Fibroblast of peridontal ligament (primary cell): ENCODE results near the gene S100A1.
A peak's percentile ranks its signal among the peaks of the same experiment; 100 is the strongest.
"Not testable (repeated sequence)": the region's sequence is repeated elsewhere in the genome, so short reads cannot be mapped to it uniquely, and the experiment has no call there.

Experiments
- DNase-seq: peaks from one replicate; pipeline ENCODE4 v3.0.0-alpha.2; 2010; ENCODE audit errors: extremely low read depth

The S100A1 gene

GRCh38 chr1:153627715-153628626 is at the start of gene S100A1:
S100A1 (plus strand) TSS chr1:153628434; CDS start chr1:153630522, 2,088 bp downstream.
- no peak for DNase-seq

GRCh38 chr1:153578490-153578889 is 49.7 kb upstream of the S100A1 start:
- peak; percentile 38 for DNase-seq

GRCh38 chr1:153578936-153579335 is 49.3 kb upstream of the S100A1 start:
- DNase-seq, result no peak

DNA sequence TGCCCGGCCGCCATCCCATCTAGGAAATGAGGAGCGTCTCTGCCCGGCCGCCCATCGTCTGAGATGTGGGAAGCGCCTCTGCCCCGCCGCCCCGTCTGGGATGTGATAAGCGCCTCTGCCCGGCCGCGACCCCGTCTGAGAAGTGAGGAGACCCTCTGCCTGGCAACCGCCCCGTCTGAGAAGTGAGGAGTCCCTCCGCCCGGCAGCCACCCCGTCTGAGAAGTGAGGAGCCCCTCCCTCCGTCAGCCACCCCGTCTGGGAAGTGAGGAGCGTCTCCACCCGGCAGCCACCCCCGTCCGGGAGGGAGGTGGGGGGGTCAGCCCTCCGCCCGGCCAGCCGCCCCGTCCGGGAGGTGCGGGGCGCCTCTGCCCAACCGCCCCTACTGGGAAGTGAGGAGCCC is 45.4 kb upstream of the S100A1 start:
- not testable (repeated sequence) for DNase-seq

DNA sequence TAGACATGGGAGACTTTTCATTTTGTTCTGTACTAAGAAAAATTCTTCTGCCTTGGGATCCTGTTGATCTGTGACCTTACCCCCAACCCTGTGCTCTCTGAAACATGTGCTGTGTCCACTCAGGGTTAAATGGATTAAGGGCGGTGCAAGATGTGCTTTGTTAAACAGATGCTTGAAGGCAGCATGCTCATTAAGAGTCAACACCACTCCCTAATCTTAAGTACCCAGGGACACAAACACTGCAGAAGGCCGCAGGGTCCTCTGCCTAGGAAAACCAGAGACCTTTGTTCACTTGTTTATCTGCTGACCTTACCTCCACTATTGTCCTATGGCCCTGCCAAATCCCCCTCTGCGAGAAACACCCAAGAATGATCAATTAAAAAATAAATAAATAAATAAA is 44.7 kb upstream of the S100A1 start:
- DNase-seq, result not testable (repeated sequence)

DNA sequence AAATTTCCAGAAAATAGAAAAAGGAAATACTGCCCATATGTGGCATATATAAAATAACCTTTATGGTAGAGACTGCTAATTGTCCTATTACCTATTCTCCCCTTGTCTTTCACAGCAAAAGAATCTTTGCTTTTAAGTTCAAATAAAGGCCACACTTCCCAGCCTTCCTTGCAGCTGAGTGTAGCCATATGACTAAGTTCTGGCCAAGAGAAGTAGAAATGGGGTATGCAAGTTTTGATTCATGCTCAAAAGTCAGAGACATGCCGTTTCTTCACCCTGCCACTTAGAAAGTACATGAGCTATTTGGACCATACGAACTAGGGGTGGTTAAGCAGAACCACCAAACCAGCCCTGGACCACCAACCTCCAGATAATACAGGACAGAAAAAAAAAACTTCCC is 44.3 kb upstream of the S100A1 start:
- no peak for DNase-seq

DNA sequence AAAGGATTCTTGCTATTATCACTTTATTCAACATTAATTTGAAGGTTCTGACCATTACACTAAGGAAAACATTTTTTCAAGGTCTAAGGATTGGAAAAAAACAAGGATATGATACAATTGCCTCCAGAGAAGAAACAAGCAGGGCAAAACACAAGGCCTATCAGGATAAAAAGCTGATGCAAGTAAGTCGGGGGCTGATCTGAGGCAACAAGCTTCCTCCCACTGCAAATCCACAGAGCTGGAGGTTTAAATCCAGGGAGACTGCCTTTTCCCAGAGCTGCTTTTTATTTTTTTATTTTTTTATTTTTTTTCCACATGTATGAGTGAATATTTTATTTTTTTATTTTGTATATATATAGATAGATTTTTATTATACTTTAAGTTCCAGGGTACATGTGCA is 43.2 kb upstream of the S100A1 start:
- DNase-seq, result no peak

GRCh38 chr1:153586347-153586746 is 41.9 kb upstream of the S100A1 start:
- DNase-seq, result no peak

- DNase-seq, result no peak
Observed at GRCh38 chr1:153587314-153587713, 40.9 kb upstream of the S100A1 start.

GRCh38 chr1:153588033-153588432 is 40.2 kb upstream of the S100A1 start:
- DNase-seq, result not testable (repeated sequence)

GRCh38 chr1:153588482-153588881 is 39.8 kb upstream of the S100A1 start:
- no peak for DNase-seq

GRCh38 chr1:153592748-153593147 is 35.5 kb upstream of the S100A1 start:
- no peak for DNase-seq

DNA sequence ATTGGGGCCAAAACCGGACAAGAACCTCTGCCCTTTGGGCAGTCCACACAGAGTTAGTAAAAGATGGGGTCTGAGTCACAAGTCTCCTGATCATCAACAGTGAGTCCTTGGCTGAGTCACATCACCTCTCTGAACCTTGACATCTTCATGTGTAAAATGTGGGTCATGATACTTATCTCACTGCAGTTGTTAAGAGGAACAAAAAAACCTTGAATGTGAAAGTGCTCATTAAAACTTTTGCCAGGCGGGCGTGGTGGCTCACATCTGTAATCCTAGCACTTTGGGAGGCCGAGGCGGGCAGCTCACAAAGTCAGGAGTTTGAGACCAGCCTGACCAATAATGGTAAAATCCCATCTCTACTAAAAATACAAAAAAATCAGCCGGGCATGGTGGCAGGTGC is 31.0 kb upstream of the S100A1 start:
- peak; percentile 42 for DNase-seq

DNA sequence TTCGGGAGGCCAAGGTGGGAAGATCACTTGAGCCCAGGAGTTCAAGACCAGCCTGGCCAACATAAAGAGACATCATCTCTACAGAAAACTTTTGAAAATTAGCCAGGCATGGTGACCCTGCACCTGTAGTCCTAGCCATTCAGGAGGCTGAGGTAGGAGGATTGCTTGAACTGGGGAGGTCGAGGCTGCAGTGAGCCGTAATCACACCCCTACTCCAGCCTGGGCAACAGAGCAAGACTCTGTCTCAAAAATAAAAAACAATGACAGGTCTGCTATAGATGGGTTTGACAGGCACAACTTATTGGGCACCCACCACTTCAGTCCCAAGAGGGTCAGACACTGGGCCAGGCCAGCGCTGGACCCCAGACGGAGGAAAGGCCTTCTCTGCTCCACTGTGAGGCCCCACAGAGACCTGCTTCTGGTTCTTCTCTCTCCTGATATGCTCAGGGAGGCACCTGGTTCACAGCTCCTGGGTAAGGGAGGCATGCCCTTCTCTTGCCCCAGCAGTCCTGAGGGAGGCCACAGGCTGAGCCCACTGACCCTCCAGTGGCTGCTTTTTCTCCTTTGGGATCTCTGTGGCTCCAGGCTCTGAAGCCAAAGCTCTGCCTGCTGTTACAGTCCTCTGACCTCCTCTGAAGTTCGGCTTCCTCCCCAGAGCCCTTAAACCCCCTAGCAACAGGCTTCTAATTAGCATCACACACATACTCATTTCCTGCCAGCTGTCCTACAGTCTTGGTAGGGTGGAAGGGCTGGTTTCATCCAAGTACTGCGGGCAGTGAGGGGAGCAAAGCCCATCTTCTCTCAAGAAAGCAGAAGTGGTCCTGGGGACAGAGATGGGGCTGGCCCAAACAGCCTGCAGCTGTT is 29.7 kb upstream of the S100A1 start:
- DNase-seq, result peak; percentile 69

DNA sequence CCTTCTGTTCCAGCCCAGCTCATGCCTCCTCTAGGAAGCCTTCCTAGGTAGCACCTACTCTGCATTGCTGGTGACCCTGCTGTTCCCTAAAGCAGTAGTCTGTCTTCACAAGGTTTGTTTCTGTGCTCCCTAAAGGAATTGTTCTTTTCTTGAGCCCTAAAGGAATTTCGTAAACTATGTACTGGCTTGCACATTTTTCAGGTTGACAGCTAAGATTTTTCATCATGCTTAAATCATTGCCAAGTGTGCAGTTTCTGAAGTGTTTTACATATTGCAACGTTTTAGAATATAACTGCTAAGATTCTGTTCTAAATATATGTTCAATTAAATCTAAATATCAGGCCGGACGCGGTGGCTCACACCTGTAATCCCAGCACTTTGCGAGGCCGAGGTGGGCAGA is 28.4 kb upstream of the S100A1 start:
- DNase-seq, result no peak

- DNase-seq, result no peak
Observed at GRCh38 chr1:153602749-153603148, 25.5 kb upstream of the S100A1 start.

DNA sequence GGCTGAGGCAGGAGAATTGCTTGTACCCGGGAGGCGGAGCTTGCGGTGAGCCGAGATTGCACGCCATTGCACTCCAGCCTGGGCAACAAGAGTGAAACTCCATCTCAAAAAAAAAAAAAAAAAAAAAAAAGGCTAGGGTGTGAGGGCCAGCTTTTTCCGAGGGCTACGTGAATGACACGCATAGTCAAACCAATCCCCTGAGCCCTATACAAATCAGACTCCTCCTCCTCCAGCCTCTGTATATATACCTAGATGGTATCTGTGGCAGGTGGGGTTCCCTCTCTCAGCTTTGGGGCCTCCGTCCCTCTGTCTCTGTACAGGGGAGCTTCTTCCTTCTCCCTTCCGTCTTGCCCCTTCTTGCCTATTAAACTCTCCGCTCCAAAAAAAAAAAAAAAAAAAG is 22.0 kb upstream of the S100A1 start:
- no peak for DNase-seq

DNA sequence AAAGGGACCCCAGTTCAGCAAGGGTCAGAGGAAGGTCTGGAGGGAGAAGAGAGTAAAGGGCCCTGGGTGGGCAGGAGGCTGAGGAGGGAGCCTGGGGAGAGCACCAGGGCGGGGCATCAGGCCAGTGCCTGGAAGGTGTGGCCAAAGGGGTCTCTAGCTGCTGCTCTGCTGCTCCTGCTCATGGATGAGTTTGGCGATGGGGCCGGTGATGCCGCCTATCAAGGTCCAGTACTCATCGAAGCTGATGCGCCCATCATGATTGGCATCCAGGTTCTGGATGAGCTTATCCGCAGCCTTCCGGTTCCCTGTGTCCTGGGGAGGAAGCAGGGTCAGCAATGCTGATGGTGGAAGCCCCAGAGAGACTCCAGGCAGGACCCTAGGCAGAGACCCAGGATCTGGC is 20.9 kb upstream of the S100A1 start:
- no peak for DNase-seq

DNA sequence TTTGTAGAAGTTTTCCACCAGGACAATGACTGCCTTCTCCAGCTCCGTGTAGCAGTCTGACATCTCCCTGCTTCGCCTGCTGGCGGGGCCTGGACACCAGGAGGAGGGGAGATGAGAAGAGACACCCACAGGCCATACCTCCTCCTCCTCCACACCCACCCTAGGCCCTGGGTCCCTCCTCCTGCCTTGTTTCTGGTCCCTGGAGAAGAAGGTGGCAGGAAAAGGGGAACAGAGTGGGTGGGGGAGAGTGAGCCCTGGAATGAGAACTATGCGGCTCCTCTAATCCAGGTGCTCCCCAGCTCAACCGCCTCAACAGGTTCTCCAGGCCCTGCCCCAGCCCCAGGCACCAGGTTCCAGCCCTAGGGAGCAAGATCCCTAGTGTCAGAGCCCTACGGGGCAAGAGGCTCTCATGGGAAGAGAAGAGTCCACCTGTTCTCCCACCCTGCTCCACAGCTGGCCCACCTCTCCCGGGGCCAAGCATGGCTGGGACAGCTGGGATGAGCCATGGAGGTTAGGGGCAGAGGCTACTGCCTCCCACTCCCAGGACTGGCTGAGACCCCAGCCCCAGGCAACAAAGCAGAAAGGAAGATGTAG is 20.0 kb upstream of the S100A1 start:
- no peak for DNase-seq

DNA sequence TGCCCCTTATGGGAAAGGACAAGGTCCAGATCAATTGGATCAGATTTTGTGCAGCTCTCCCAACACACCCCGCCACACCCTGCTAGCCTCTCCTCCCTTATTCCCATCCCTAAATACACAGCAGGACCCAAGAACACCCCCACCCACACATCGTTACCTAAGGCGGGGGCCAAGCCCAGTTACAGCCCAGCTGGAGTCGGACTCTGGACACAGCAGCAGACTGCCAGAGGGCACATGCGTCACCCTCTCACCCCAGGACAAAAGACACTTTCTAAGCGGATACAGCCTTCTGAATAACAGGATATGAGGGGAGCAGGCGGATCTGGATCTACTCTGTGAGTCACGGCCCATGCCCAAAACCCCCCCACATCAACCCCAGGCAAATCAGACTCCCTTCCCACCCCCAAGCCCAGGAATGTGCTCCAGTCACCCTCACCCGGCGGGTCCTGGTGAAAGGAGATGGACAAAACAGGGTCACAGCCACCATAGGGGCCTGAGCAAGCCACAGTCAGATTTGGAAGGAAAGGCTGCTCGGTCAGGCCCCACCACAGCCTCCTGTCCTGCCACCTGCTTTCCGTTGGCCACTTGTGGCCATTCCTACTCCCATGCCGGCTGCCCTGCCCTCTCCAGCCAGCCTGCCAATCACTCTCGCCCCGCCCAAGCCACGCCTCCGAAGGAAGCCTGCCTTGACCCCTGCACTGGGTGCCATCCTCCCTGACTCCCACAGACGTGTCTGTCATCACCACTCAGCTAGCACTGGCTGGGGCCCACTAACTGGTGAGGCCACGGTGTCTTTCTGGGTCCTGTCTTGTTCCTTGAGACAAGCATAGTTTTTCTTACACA is 19.3 kb upstream of the S100A1 start:
- peak; percentile 66 for DNase-seq

DNA sequence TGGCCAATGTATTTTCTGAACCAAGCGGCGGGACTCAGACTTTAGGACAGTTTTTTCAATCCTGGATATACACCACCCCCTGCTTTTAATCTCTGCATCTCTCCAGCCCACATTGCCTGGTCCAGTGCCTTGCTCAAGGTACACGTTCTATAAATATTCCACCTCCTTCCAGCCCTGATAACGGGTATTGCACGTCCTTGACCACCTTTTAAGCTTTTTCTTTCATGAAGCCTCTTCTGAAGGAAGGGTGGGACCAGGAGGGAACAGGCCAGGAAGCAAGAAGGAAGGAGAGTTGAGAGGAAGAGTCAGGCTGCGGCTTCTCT is 18.7 kb upstream of the S100A1 start:
- no peak for DNase-seq

DNA sequence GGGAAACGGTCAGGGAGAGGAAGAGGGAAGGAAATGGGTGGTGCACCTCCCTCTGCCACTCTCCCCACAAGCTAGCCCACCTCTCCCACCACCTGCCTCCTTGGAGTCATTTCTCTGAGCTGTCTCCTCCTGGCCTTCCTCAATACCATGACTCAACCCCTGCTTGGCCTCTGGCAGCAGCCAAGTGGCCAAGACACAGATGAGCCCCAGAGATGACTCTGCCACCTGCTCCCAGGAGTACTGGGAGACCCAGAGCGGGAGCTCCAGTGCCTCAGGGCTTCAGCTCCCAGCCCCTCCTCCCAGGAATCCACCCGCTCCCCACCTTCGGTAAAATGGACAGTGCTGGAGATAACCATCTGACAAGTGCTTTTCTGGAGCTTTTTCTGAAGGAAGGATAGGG is 17.9 kb upstream of the S100A1 start:
- DNase-seq, result no peak
